Smooth muscle cell (in vitro differentiated cells): ENCODE measurements around the gene SUFU. TPM values are rescaled to one million over a fixed set of nuclear protein-coding genes. Genes with fewer than 3 reads are reported as not detected.

Source experiments
- DNase-seq: peaks from one replicate; lab custom pipeline; 2025; ENCODE audit not compliant: unreplicated experiment; lab: John Stamatoyannopoulos, UW
- H2AFZ ChIP-seq: fragments of 200-600 bp; sonication (generic); 2 replicates; pipeline ENCODE4 v1.6.0; 2016; ENCODE audit warnings: antibody characterized with exemption, low read depth, mild to moderate bottlenecking
- H3F3A ChIP-seq: fragments of 200-600 bp; sonication (generic); 2 replicates; pipeline ENCODE4 v1.6.0; 2017; ENCODE audit warnings: antibody characterized with exemption, low read depth
- H3K27ac ChIP-seq: fragments of 200-600 bp; sonication (generic); 2 replicates; pipeline ENCODE4 v1.5.1; 2016; ENCODE audit warnings: low read depth, mild to moderate bottlenecking
- H3K27me3 ChIP-seq: fragments of 200-600 bp; sonication (generic); 2 replicates; pipeline ENCODE4 v1.6.1; 2016; ENCODE audit warnings: low read depth, mild to moderate bottlenecking
- H3K36me3 ChIP-seq: fragments of 200-600 bp; sonication (generic); 2 replicates; pipeline ENCODE4 v1.5.1; 2016; ENCODE audit warnings: low read depth
- H3K4me1 ChIP-seq: fragments of 200-600 bp; sonication (generic); 2 replicates; pipeline ENCODE4 v1.5.1; 2016; ENCODE audit warnings: low read depth
- H3K4me2 ChIP-seq: fragments of 200-600 bp; sonication (generic); 2 replicates; pipeline ENCODE4 v1.6.0; 2016; ENCODE audit warnings: mild to moderate bottlenecking
- H3K4me3 ChIP-seq: fragments of 200-600 bp; sonication (generic); 2 replicates; pipeline ENCODE4 v1.5.1; 2016; ENCODE audit warnings: mild to moderate bottlenecking
- H3K79me2 ChIP-seq: fragments of 200-600 bp; sonication (generic); 2 replicates; pipeline ENCODE4 v1.6.0; 2016; ENCODE audit warnings: low read depth, mild to moderate bottlenecking
- H3K9ac ChIP-seq: fragments of 200-600 bp; sonication (generic); 2 replicates; pipeline ENCODE4 v1.6.0; 2016; ENCODE audit warnings: low read depth
- H3K9me3 ChIP-seq: fragments of 200-600 bp; sonication (generic); replicated peaks from 2 replicates; pipeline ENCODE4 v1.5.1; 2016; ENCODE audit warnings: low read depth
- H4K20me1 ChIP-seq: fragments of 200-600 bp; sonication (generic); 2 replicates; pipeline ENCODE4 v1.6.0; 2016; ENCODE audit warnings: low read depth
- WGBS: methylation state at CpG from one replicate; pipeline ENCODE4 v1.1.7; 2016; ENCODE audit warnings: low lambda C conversion rate; 5-methylcytosine and 5-hydroxymethylcytosine counted together
- polyA plus RNA-seq: library from polyadenylated mRNA; unstranded; fragments of >200 nt; fragmentation: Nextera tagmentation; extraction: Ambion mirVana; gene quantifications from 2 replicates; pipeline ENCODE4 v1.2.1, GENCODE V29; 2016
- total RNA-seq: library from RNA; depleted of rRNA; stranded (reverse); fragments of >200 nt; gene quantifications from 2 replicates; pipeline ENCODE4 v1.2.3, GENCODE V29; 2014
- TF ChIP-seq, protein P1 (sequence below): fragments of 200-600 bp; sonication (generic); IDR thresholded peaks from 2 replicates; pipeline ENCODE4 v1.5.1; 2017; ENCODE audit warnings: borderline replicate concordance, mild to moderate bottlenecking, antibody characterized with exemption; ENCODE audit not compliant: insufficient read depth, poor library complexity, severe bottlenecking

The SUFU gene
- total and polyA plus RNA-seq, 2 experiments from 2014 or later, result 8.5 to 17.2 TPM

DNA sequence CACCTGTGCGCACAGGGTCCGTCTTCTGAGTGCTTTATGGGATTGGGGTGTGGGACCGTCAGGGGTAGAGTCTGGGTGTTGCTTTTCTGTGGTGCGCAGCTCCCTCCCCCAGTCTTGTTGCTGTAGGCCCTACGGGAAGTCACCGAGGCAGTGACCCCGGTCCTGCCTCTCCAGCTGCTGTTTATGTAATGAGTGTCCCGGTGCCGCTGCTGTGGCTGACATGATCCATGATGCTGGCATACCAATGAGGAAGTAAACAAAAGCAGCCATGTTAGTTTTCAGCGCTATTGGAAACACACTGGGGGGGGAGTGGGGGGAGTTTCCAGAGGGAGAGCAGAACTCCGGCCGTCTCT is 141.6 kb downstream of the SUFU start:
- H4K20me1 ChIP-seq, result peaks cover 56% of the 10 kb centered on the region

DNA sequence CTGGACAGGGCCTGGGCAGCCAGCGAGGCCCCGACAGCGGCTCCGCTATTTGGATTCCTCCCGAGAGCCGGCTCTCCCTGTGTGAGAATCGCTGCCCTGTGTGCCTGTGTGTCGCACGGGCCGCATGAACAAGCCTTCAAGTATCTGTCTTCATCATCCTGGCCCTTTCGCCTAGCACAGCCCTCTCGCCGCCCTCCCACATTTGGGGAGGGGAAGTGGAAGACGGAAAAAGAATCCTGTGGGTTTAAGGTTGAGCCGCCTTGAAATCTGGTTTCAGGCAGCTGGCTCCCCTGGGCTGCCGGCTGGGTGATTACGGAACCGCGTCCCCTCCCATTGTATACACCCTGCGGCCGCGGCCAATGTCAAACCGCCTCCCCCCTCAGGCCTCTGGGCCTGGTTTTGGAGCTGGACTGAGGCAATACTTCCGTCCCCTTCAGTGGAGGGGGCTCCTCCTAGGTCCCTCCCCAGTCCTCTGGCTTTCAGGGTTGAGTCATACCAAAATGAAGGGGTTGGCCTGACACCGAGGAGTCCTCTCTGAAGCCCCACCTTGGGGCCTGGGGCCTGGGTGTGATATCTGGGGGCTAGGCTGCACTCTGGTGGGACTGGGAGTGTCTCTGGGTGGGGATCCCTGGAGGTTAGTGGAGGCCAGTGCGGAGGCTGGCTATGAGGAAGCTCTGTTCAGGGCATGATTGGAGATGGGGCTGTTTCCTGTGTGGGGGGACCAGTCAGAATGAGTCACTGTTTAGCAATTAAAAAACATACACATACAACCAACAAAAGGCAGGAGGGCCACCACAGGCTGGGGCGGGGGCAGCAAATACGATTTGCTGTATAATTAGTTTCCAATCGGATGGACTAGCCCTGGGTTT is 142.2 kb downstream of the SUFU start:
- Histone ChIP-seq H3K27ac (peak overlapping the region; percentile 95), H3K4me3 (peak overlapping the region; percentile 96), H3K27me3 (no peaks in the 10 kb centered on the region), H4K20me1 (peaks cover 62% of the 10 kb centered on the region), H3K4me1 (peaks cover 52% of the 10 kb centered on the region), H2AFZ (no peak overlapping the region), H3K9me3 (no peaks in the 10 kb centered on the region), H3K79me2 (peaks cover 61% of the 10 kb centered on the region), H3F3A (peaks cover 32% of the 10 kb centered on the region), H3K9ac (peak overlapping the region; percentile 90), H3K36me3 (no peaks in the 10 kb centered on the region), H3K4me2 (peak overlapping the region; percentile 100)
- WGBS, result 1% methylated on average over 29 of the region's 29 CpGs
- TF ChIP-seq, protein P1, sequence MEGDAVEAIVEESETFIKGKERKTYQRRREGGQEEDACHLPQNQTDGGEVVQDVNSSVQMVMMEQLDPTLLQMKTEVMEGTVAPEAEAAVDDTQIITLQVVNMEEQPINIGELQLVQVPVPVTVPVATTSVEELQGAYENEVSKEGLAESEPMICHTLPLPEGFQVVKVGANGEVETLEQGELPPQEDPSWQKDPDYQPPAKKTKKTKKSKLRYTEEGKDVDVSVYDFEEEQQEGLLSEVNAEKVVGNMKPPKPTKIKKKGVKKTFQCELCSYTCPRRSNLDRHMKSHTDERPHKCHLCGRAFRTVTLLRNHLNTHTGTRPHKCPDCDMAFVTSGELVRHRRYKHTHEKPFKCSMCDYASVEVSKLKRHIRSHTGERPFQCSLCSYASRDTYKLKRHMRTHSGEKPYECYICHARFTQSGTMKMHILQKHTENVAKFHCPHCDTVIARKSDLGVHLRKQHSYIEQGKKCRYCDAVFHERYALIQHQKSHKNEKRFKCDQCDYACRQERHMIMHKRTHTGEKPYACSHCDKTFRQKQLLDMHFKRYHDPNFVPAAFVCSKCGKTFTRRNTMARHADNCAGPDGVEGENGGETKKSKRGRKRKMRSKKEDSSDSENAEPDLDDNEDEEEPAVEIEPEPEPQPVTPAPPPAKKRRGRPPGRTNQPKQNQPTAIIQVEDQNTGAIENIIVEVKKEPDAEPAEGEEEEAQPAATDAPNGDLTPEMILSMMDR, result no peak
- peak; percentile 90 for DNase-seq

More for the DNA sequence above, 141.6 kb downstream of the SUFU start:
- Histone ChIP-seq H2AFZ (no peak overlapping the region), H3K4me1 (peaks cover 46% of the 10 kb centered on the region), H3K27me3 (no peaks in the 10 kb centered on the region), H3K79me2 (peaks cover 55% of the 10 kb centered on the region), H3K27ac (peak overlapping the region; percentile 95), H3F3A (peaks cover 32% of the 10 kb centered on the region), H3K36me3 (no peaks in the 10 kb centered on the region), H3K9ac (peak overlapping the region; percentile 90), H3K4me3 (peak overlapping the region; percentile 96), H3K9me3 (no peaks in the 10 kb centered on the region), H3K4me2 (peak overlapping the region; percentile 100)
- TF ChIP-seq, protein P1, result no peak
- WGBS, result 0% methylated on average over 12 of the region's 12 CpGs
- no peak for DNase-seq

DNA sequence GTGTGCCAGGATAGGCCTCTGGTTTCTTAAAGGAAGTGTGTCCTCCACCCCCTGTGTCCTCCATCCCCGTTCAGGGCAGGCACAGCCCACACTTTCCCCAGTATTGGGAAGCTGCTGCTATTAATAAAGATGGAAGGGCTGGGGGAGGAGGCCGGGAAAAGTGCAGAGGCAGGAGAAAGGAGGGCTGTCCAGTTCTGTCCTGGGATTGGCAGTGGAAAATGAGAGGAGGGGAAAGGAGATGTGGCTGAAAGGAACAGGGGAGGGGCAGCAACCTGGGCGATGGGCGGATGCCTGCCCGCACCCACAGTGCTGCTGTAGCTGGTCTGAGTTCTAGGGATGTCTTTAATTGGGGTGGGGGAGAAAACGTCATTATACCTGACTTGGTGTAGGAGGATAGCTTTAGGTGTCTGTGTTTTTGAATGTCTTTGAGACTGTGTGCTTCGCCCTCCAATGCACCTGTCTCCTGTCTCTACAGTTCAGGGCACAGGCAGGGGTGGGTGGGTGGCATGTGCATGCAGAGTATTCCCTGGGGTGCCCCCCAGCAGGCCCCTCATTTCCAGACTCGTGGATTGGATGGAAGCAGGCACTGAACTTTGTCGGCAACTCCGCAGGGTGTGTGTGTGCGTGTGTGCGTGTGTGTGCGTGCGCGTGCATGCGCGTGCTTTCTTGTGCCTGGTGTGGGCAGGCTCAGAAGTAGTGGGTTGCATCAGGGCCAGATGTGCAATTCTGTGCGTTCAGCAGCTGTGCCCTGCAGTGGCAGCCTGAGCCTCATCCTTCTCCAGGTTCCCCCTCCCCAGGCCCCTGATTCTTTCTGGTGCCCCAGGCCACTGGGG is 143.1 kb downstream of the SUFU start:
- peaks cover 70% of the 10 kb centered on the region for H3K79me2 ChIP-seq
- peak overlapping the region; percentile 95 for H3K27ac ChIP-seq
- peak overlapping the region; percentile 90 for H3K9ac ChIP-seq
- H3K36me3 ChIP-seq, result no peaks in the 10 kb centered on the region
- DNase-seq, result no peak
- H3K4me3 ChIP-seq, result peak overlapping the region; percentile 96
- peaks cover 48% of the 10 kb centered on the region for H3K4me1 ChIP-seq
- no peaks in the 10 kb centered on the region for H3K27me3 ChIP-seq
- H2AFZ ChIP-seq, result no peak overlapping the region
- TF ChIP-seq, protein P1, result no peak
- peaks cover 71% of the 10 kb centered on the region for H4K20me1 ChIP-seq
- peaks cover 26% of the 10 kb centered on the region for H3F3A ChIP-seq
- no peaks in the 10 kb centered on the region for H3K9me3 ChIP-seq
- 51% methylated on average over 18 of the region's 18 CpGs for WGBS
- peak overlapping the region; percentile 100 for H3K4me2 ChIP-seq
